ENCODE data around the gene OR2AG2. TPM values are rescaled to one million over a fixed set of nuclear protein-coding genes. Genes with fewer than 3 reads are reported as not detected.

The OR2AG2 gene
- total and polyA plus RNA-seq, 3 experiments from 2014 or later = not detected

DNA sequence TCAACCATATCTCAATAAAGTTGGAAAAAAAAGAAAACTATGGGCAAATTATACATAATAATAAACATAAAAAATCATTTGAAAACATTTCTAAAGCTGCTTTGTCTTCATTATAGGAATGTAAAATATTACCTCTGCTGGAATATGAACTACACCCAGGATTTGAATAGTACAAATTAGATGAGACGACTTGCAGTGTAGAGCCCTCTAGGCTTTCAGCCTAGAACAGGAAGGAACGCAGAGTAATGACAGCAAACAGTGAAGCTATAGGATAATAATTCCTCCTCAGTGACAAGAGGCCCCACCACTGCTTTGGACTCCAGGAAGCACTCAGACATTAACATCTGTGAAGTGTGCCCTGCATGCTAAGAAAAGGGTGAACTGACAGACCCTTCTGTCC is 18.8 kb upstream of the OR2AG2 start:
- H3K4me1 Mint-ChIP-seq = no peaks in the 10 kb centered on the region
- H3K4me3 Mint-ChIP-seq = no peak overlapping the region
- Histone ChIP-seq H3K9me3 (ENCODE audit: low read length) (no peaks in the 10 kb centered on the region), H3K36me3 (ENCODE audit: insufficient read depth, low read length) (no peaks in the 10 kb centered on the region), H3K27ac (ENCODE audit: low read depth, low read length) (no peak overlapping the region), H3K4me3 (ENCODE audit: low read length) (no peak overlapping the region), H3K4me1 (ENCODE audit: insufficient read depth, low read length) (no peaks in the 10 kb centered on the region), H3K27me3 (ENCODE audit: insufficient read depth, low read length, poor library complexity, severe bottlenecking) (no peaks in the 10 kb centered on the region)
- H3K27ac Mint-ChIP-seq = no peak overlapping the region
- no peaks in the 10 kb centered on the region for H3K36me3 Mint-ChIP-seq
- ChIA-PET CTCF (no interaction called here), POLR2A (no interaction called here)
- no peak for DNase-seq
- H3K9me3 Mint-ChIP-seq = no peaks in the 10 kb centered on the region
- peaks cover 11 to 42% of the 10 kb centered on the region in 2 donors for H3K27me3 Mint-ChIP-seq

DNA sequence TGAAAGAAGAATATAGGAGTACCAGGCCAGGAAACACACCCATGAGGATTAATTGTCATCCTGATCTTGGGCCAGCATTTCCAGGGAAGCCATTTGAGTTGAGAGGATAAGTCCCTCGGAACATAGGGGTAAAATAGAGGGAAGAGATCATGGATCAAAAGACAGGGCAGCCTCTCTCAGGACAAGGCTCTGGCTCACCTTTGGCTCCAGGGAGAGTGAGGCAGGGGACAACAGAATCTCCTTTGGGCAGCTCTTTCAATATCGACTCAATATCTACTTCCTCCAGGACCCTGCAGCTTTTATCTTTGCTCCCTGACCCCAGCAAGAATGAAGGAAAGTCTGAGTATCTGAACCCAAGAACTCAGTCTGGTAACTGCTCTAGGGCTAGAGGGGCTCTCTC is 10.9 kb upstream of the OR2AG2 start, which contains the start of gene OR2AG1:
OR2AG1 (plus strand) TSS at position 301 of the 400 bp plus-strand sequence. CDS start 2,018 bp downstream, outside the sequence.
- no peak within 1 kb of the TSS for H3K27ac ChIP-seq (ENCODE audit: low read depth, low read length)
- DNase-seq = no peak
- POLR2A ChIA-PET = no interaction called here
- H3K4me1 ChIP-seq (ENCODE audit: insufficient read depth, low read length) = no peaks in the 10 kb centered on the region
- CTCF ChIA-PET = no interaction called here
- Mint-ChIP-seq H3K4me3 (no peak within 1 kb of the TSS), H3K4me1 (no peaks in the 10 kb centered on the region), H3K27ac (no peak within 1 kb of the TSS), H3K27me3 (peaks cover 9 to 52% of the 10 kb centered on the region in 2 donors), H3K9me3 (no peaks in the 10 kb centered on the region), H3K36me3 (peaks cover 0 to 3% (median 0%) of the 10 kb centered on the region in 3 donors)
- H3K4me3 ChIP-seq (ENCODE audit: low read length) = no peak within 1 kb of the TSS
- no peaks in the 10 kb centered on the region for H3K27me3 ChIP-seq (ENCODE audit: insufficient read depth, low read length, poor library complexity, severe bottlenecking)
- H3K9me3 ChIP-seq (ENCODE audit: low read length) = no peaks in the 10 kb centered on the region
- H3K36me3 ChIP-seq (ENCODE audit: insufficient read depth, low read length) = no peaks in the 10 kb centered on the region

DNA sequence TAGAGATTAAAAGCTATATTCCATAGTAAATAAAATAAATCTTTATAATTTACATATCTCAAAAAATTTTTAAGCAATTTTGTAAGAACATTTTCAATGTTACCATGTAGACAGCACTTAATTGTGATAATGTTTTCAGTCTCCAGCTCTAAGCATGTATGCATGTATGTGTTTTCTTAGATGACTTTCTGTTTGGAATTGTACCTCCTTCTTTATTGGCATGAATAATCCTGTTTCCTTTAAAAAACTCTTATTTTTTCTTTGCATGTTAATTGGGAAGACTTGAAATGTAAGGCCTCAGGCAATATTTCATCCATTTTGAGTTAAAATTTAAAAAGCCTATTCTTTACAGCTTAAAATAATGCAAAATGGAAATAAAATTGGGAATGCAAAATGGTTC is 9.1 kb upstream of the OR2AG2 start:
- Histone ChIP-seq H3K27ac (ENCODE audit: low read depth, low read length) (no peak overlapping the region), H3K9me3 (ENCODE audit: low read length) (no peaks in the 10 kb centered on the region), H3K27me3 (ENCODE audit: insufficient read depth, low read length, poor library complexity, severe bottlenecking) (no peaks in the 10 kb centered on the region), H3K36me3 (ENCODE audit: insufficient read depth, low read length) (no peaks in the 10 kb centered on the region), H3K4me1 (ENCODE audit: insufficient read depth, low read length) (no peaks in the 10 kb centered on the region), H3K4me3 (ENCODE audit: low read length) (no peak overlapping the region)
- Mint-ChIP-seq H3K36me3 (peaks cover 0 to 3% (median 0%) of the 10 kb centered on the region in 3 donors), H3K4me3 (no peak overlapping the region), H3K27ac (no peak overlapping the region), H3K27me3 (peaks cover 13 to 43% of the 10 kb centered on the region in 2 donors), H3K9me3 (no peaks in the 10 kb centered on the region), H3K4me1 (no peaks in the 10 kb centered on the region)
- ChIA-PET CTCF (no interaction called here), POLR2A (no interaction called here)
- DNase-seq = no peak

DNA sequence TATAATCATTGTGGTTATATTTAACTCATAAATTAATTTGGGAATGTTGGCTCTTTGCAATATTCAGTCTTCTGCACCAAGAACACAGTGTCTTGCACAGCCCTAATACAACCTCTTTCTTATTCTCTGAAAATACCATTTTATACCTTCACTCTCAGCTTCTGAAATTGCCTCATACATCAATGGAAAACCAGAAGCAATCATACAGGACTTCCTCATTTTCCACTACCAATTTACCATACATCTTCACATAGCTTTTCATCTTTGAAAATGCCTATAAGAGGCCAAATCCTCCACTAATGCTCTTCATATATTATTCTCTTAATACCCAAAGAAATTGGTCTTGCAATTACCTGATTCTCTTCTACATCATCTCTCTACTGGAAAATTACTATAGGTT is 6.7 kb upstream of the OR2AG2 start:
- H3K9me3 ChIP-seq (ENCODE audit: low read length) = no peaks in the 10 kb centered on the region
- H3K27ac ChIP-seq (ENCODE audit: low read depth, low read length) = no peak overlapping the region
- H3K9me3 Mint-ChIP-seq = no peaks in the 10 kb centered on the region
- H3K4me3 ChIP-seq (ENCODE audit: low read length) = no peak overlapping the region
- peak overlapping the region in 1 of 8 donors; percentile 15 for H3K27ac Mint-ChIP-seq
- H3K4me1 Mint-ChIP-seq = no peaks in the 10 kb centered on the region
- POLR2A ChIA-PET = no interaction called here
- no peaks in the 10 kb centered on the region for H3K27me3 ChIP-seq (ENCODE audit: insufficient read depth, low read length, poor library complexity, severe bottlenecking)
- CTCF ChIA-PET = no interaction called here
- no peak overlapping the region for H3K4me3 Mint-ChIP-seq
- peaks cover 0 to 3% (median 0%) of the 10 kb centered on the region in 3 donors for H3K36me3 Mint-ChIP-seq
- H3K36me3 ChIP-seq (ENCODE audit: insufficient read depth, low read length) = no peaks in the 10 kb centered on the region
- no peaks in the 10 kb centered on the region for H3K4me1 ChIP-seq (ENCODE audit: insufficient read depth, low read length)
- DNase-seq = no peak
- peaks cover 11 to 29% of the 10 kb centered on the region in 2 donors for H3K27me3 Mint-ChIP-seq

DNA sequence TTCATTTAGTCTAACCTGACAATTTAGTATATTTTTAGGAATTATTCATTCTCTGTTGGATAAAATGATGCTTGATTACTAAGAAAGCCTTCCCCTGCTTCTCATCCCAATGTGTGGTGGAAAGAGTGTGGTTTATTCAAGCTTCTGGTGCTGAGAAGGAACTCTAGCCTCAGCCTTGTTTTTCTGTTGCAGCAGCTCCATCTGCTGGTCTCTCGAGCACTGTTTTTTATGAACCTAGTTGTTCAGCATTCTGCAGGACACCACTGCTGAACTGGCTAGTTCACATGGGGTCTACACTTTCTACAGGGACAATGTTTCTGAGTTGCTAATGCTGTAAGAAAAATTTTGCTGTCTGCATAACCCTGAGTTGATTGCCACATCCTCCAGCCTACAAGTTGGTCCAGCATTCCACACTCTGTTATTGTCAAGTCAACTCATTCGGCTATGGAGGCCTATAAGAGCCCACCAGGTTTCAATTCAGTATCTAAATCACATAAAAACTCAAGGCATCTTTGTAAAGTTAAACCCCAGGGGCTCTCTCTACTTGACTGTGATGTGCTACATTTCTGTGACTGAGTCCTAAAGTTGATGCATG is 14.3 kb downstream of the OR2AG2 start:
- peak; percentile 32 to 74 (median 53) for DNase-seq
- no peaks in the 10 kb centered on the region for H3K9me3 Mint-ChIP-seq
- no peak overlapping the region for H3K4me3 Mint-ChIP-seq
- ChIA-PET POLR2A (no interaction called here), CTCF (interaction anchor here (0.6 to 13.4 kb wide), 15 partner anchors 17 to 276 kb away, joined by 3 to 317 read pairs (median 4); partner anchors contain the start of genes ARFIP2, MRPL17 and TIMM10B)
- no peaks in the 10 kb centered on the region for H3K27me3 ChIP-seq (ENCODE audit: insufficient read depth, low read length, poor library complexity, severe bottlenecking)
- H3K27me3 Mint-ChIP-seq = peaks cover 14 to 15% of the 10 kb centered on the region in 2 donors
- H3K36me3 Mint-ChIP-seq = no peaks in the 10 kb centered on the region
- no peaks in the 10 kb centered on the region for H3K36me3 ChIP-seq (ENCODE audit: insufficient read depth, low read length)
- no peaks in the 10 kb centered on the region for H3K4me1 ChIP-seq (ENCODE audit: insufficient read depth, low read length)
- H3K9me3 ChIP-seq (ENCODE audit: low read length) = no peaks in the 10 kb centered on the region
- H3K27ac ChIP-seq (ENCODE audit: low read depth, low read length) = no peak overlapping the region
- H3K27ac Mint-ChIP-seq = no peak overlapping the region
- H3K4me1 Mint-ChIP-seq = peaks cover 2 to 16% (median 12%) of the 10 kb centered on the region in 3 donors
- no peak overlapping the region for H3K4me3 ChIP-seq (ENCODE audit: low read length)

DNA sequence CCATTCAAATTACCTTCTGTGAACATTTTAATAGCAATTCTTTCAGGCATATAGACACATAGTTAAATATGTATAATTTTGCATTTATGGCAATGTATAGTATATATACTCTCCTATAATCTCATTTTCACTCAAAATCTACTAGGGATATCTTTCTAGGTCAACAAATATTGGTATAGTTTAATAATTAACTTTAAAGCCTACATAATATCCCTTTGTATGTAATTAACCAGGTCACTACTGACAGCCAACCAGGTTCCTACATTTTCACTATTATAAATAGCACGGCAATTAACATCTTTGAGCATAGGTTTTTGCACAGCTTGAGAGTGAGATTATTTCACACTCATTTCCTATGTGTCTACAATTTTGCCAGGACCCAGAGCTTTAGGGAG is 15.8 kb downstream of the OR2AG2 start:
- H3K9me3 Mint-ChIP-seq = no peaks in the 10 kb centered on the region
- no peaks in the 10 kb centered on the region for H3K27me3 ChIP-seq (ENCODE audit: insufficient read depth, low read length, poor library complexity, severe bottlenecking)
- no peak overlapping the region for H3K27ac ChIP-seq (ENCODE audit: low read depth, low read length)
- H3K4me1 Mint-ChIP-seq = peaks cover 2 to 17% (median 14%) of the 10 kb centered on the region in 3 donors
- H3K9me3 ChIP-seq (ENCODE audit: low read length) = no peaks in the 10 kb centered on the region
- CTCF ChIA-PET = interaction anchor here (0.7 to 13.4 kb wide), 12 partner anchors 15 to 337 kb away, joined by 3 to 317 read pairs (median 4); partner anchors contain the start of genes APBB1 and TPP1
- H3K4me3 ChIP-seq (ENCODE audit: low read length) = no peak overlapping the region
- no peaks in the 10 kb centered on the region for H3K36me3 ChIP-seq (ENCODE audit: insufficient read depth, low read length)
- no peaks in the 10 kb centered on the region for H3K36me3 Mint-ChIP-seq
- H3K27me3 Mint-ChIP-seq = peaks cover 5 to 8% of the 10 kb centered on the region in 2 donors
- POLR2A ChIA-PET = interaction anchor here (0.7 kb wide), 1 partner anchor 558 kb away, joined by 5 read pairs; no protein-coding TSS in a partner anchor
- H3K4me1 ChIP-seq (ENCODE audit: insufficient read depth, low read length) = no peaks in the 10 kb centered on the region
- no peak overlapping the region for H3K4me3 Mint-ChIP-seq
- no peak overlapping the region for H3K27ac Mint-ChIP-seq
- no peak for DNase-seq

DNA sequence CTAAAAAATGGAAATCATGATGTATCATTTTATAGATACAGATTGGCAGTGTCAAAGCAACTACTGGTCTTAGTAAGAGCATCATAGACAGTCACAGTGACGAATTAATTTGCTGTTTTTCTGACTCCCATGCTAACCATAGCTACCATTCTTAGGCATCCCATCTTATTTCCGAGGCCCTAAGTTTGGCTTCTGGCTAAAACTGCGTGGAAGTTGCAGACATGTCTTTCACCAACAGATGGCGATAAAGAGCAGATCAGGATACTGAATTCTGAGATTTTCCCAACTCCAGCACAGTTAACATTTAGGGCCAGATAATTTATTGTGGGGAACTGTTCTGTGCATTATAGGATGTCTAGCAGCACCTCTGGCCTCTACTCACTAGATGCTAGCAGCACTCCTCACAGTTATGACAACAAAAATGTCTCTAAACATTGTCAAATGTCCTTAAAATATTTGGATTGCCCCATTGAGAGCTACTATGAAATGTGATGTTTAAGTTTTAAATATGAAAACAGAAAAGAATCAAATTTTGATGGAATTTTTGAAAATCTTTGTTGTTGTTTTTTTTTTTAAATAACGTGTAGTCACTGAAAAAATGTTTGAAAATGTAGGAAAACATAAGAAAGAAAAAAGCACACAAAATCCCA is 16.3 kb downstream of the OR2AG2 start:
- H3K9me3 Mint-ChIP-seq = no peaks in the 10 kb centered on the region
- H3K4me1 ChIP-seq (ENCODE audit: insufficient read depth, low read length) = no peaks in the 10 kb centered on the region
- no peak overlapping the region for H3K4me3 ChIP-seq (ENCODE audit: low read length)
- no peak overlapping the region for H3K27ac Mint-ChIP-seq
- peaks cover 3 to 21% (median 18%) of the 10 kb centered on the region in 3 donors for H3K4me1 Mint-ChIP-seq
- H3K36me3 ChIP-seq (ENCODE audit: insufficient read depth, low read length) = no peaks in the 10 kb centered on the region
- H3K27me3 Mint-ChIP-seq = peaks cover 1 to 5% of the 10 kb centered on the region in 2 donors
- no peak overlapping the region for H3K27ac ChIP-seq (ENCODE audit: low read depth, low read length)
- DNase-seq = peak in 4 of 5 donors; percentile 16 to 55 (median 40)
- ChIA-PET CTCF (interaction anchor here (0.7 to 13.4 kb wide), 19 partner anchors 15 to 336 kb away, joined by 3 to 317 read pairs (median 4); partner anchors contain the start of genes APBB1, TAF10 and TPP1), POLR2A (interaction anchor here (0.7 to 1.3 kb wide), 4 partner anchors 10 to 559 kb away, joined by 3 to 5 read pairs (median 4); no protein-coding TSS in a partner anchor)
- no peaks in the 10 kb centered on the region for H3K36me3 Mint-ChIP-seq
- H3K4me3 Mint-ChIP-seq = no peak overlapping the region
- H3K9me3 ChIP-seq (ENCODE audit: low read length) = no peaks in the 10 kb centered on the region
- no peaks in the 10 kb centered on the region for H3K27me3 ChIP-seq (ENCODE audit: insufficient read depth, low read length, poor library complexity, severe bottlenecking)

DNA sequence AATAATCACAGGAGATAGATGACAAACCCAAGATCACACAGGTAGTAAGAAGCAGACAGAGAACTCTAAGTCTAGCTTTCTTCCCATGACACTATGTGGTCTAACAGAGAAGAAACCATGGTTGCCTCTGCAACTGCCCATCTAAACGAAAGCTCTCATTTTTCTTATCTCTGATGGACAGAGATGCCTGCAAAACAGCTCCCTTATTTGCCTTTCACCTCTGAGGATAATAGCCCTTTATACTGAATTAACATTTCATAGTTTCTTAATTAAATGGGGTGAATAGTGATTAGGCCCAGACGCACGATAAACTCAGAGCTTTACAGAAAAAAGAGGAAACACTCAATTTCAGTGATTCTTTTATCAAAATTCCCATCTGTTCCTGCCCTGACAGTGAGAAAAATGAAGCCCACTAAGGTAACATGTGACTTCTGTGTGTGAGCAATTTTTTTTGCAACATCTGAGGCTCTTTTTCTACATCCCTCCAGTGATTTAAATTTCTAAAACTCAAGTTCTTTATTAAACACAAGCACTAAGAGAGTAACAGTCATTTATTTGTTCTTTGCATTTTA is 24.6 kb downstream of the OR2AG2 start:
- no peaks in the 10 kb centered on the region for H3K9me3 Mint-ChIP-seq

More for the DNA sequence above, 24.6 kb downstream of the OR2AG2 start:
- H3K4me3 ChIP-seq (ENCODE audit: low read length) = peak overlapping the region; percentile 73
- no peaks in the 10 kb centered on the region for H3K9me3 ChIP-seq (ENCODE audit: low read length)
- H3K36me3 Mint-ChIP-seq = peaks cover 0 to 8% (median 5%) of the 10 kb centered on the region in 3 donors
- H3K27me3 Mint-ChIP-seq = no peaks in the 10 kb centered on the region
- CTCF ChIA-PET = interaction anchor here (1.2 to 16.3 kb wide), 8 partner anchors 8 to 128 kb away, joined by 3 to 317 read pairs (median 6); partner anchors contain the start of genes MRPL17 and TPP1
- H3K4me1 Mint-ChIP-seq = peaks cover 19 to 32% (median 21%) of the 10 kb centered on the region in 3 donors
- H3K27ac Mint-ChIP-seq = no peak overlapping the region
- no peak overlapping the region for H3K4me3 Mint-ChIP-seq
- no peak for DNase-seq
- H3K27me3 ChIP-seq (ENCODE audit: insufficient read depth, low read length, poor library complexity, severe bottlenecking) = no peaks in the 10 kb centered on the region
- POLR2A ChIA-PET = no interaction called here
- H3K27ac ChIP-seq (ENCODE audit: low read depth, low read length) = peak overlapping the region; percentile 64
- peaks cover 39% of the 10 kb centered on the region for H3K4me1 ChIP-seq (ENCODE audit: insufficient read depth, low read length)
- no peaks in the 10 kb centered on the region for H3K36me3 ChIP-seq (ENCODE audit: insufficient read depth, low read length)
